ENCODE results near the gene EIF3L.

- TF ChIP-seq CTCF (conservative IDR thresholded peaks at IDR 0.05) (no peak), EZH2 (IDR thresholded peaks at IDR 0.05; ENCODE audit: low read depth) (no peak)
Observed at GRCh38 chr22:37898441-37899181, 49.4 kb downstream of the EIF3L start.

Measured in PC-9 (cell line).